Measurements from ENCODE around the gene RBPMS2.

The RBPMS2 gene

GRCh38 chr15:64755427-64755940, 19.9 kb downstream of the RBPMS2 start:
- Histone ChIP-seq H3K27ac (ENCODE audit: insufficient read depth, low read depth, low read length, poor library complexity, severe bottlenecking) (no peak overlapping the region), H3K4me3 (ENCODE audit: insufficient read depth, low read depth, low read length) (no peak overlapping the region), H3K9me3 (ENCODE audit: control insufficient read depth, low read length) (no peaks in the 10 kb centered on the region), H3K4me1 (ENCODE audit: control insufficient read depth, insufficient read depth, low read length) (no peaks in the 10 kb centered on the region), H3K36me3 (ENCODE audit: control insufficient read depth, insufficient read depth, low read length) (no peaks in the 10 kb centered on the region), H3K27me3 (ENCODE audit: control insufficient read depth, insufficient read depth, low read length, poor library complexity, severe bottlenecking) (no peaks in the 10 kb centered on the region)
- WGBS, 2 experiments, result 87 to 90% methylated on average over 10 of the region's 10 CpGs

- Histone ChIP-seq H3K9me3 (ENCODE audit: control insufficient read depth, low read length) (no peaks in the 10 kb centered on the region), H3K36me3 (ENCODE audit: control insufficient read depth, insufficient read depth, low read length) (no peaks in the 10 kb centered on the region), H3K4me1 (ENCODE audit: control insufficient read depth, insufficient read depth, low read length) (peaks cover 3% of the 10 kb centered on the region), H3K27me3 (ENCODE audit: control insufficient read depth, insufficient read depth, low read length, poor library complexity, severe bottlenecking) (no peaks in the 10 kb centered on the region), H3K4me3 (ENCODE audit: insufficient read depth, low read depth, low read length) (no peak overlapping the region), H3K27ac (ENCODE audit: insufficient read depth, low read depth, low read length, poor library complexity, severe bottlenecking) (no peak overlapping the region)
- 86 to 89% methylated on average over 14 of the region's 14 CpGs for WGBS, 2 experiments
These were observed 20.5 kb downstream of the RBPMS2 start for GRCh38 chr15:64754663-64755426.

GRCh38 chr15:64753480-64754185, 21.8 kb downstream of the RBPMS2 start:
- WGBS, 2 experiments, result 94 to 95% methylated on average over 16 of the region's 16 CpGs
- no peak overlapping the region for H3K27ac ChIP-seq (ENCODE audit: insufficient read depth, low read depth, low read length, poor library complexity, severe bottlenecking)

DNA sequence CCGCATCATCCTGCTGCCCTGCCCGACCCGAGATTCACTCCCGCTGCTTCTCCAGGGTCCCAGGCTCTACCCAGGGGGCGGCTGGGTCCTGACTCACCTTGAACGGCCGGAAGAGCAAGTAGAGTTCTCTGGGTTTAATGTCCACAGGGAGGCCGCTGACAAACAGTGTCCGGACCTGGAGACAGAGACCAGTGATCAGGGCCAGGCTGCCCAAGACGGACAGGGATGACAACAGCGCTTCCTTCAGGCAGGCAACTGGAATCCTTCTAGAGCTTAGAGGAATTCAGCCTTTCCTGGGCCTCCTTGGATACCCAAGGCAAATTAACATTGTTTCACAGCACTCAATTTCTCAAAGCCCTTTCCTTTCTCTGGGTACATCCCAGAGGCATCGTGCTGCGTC, 23.9 kb downstream of the RBPMS2 start:
- Histone ChIP-seq H3K9me3 (ENCODE audit: control insufficient read depth, low read length) (no peaks in the 10 kb centered on the region), H3K4me1 (ENCODE audit: control insufficient read depth, insufficient read depth, low read length) (peaks cover 9% of the 10 kb centered on the region), H3K27ac (ENCODE audit: insufficient read depth, low read depth, low read length, poor library complexity, severe bottlenecking) (no peak overlapping the region), H3K36me3 (ENCODE audit: control insufficient read depth, insufficient read depth, low read length) (no peaks in the 10 kb centered on the region), H3K4me3 (ENCODE audit: insufficient read depth, low read depth, low read length) (no peak overlapping the region), H3K27me3 (ENCODE audit: control insufficient read depth, insufficient read depth, low read length, poor library complexity, severe bottlenecking) (no peaks in the 10 kb centered on the region)
- 89 to 91% methylated on average over 13 of the region's 13 CpGs for WGBS, 2 experiments

More at GRCh38 chr15:64753480-64754185, 21.8 kb downstream of the RBPMS2 start:
- Histone ChIP-seq H3K27me3 (ENCODE audit: control insufficient read depth, insufficient read depth, low read length, poor library complexity, severe bottlenecking) (no peaks in the 10 kb centered on the region), H3K36me3 (ENCODE audit: control insufficient read depth, insufficient read depth, low read length) (no peaks in the 10 kb centered on the region), H3K4me3 (ENCODE audit: insufficient read depth, low read depth, low read length) (no peak overlapping the region), H3K9me3 (ENCODE audit: control insufficient read depth, low read length) (no peaks in the 10 kb centered on the region), H3K4me1 (ENCODE audit: control insufficient read depth, insufficient read depth, low read length) (peaks cover 9% of the 10 kb centered on the region)

DNA sequence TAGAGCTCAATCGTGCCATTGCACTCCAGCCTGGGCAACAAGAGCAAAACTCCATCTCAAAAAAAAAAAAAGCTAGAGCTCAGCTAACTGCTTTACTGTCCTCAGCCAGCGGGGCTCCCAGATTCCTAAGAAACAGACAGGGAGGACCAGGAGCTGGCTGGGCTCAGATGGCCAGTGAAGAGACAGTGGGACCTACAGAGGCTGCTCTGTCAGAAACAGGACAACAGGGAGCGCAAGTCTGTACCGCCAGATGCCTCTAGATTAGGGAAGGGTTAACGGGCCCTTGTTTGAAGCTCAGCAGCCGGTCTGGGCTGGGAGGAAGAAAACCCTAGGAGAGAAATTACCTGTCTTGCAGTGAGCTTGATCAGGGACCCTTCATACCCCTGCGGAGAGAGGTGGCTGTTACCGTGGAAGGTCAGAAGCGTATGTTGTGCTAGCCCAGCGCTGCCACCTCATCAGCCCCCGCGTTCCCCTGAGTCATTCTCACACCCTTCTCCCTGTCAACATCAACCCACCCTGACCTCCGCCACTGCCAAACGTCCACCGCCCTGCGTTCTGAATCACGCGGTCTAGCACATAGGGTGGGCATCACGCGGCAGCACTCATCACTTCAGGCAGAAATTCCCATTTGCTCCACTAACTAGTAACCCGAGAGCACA, 25.3 kb downstream of the RBPMS2 start:
- Histone ChIP-seq H3K9me3 (ENCODE audit: control insufficient read depth, low read length) (no peaks in the 10 kb centered on the region), H3K4me1 (ENCODE audit: control insufficient read depth, insufficient read depth, low read length) (peaks cover 9% of the 10 kb centered on the region), H3K27me3 (ENCODE audit: control insufficient read depth, insufficient read depth, low read length, poor library complexity, severe bottlenecking) (no peaks in the 10 kb centered on the region), H3K36me3 (ENCODE audit: control insufficient read depth, insufficient read depth, low read length) (no peaks in the 10 kb centered on the region), H3K27ac (ENCODE audit: insufficient read depth, low read depth, low read length, poor library complexity, severe bottlenecking) (no peak overlapping the region), H3K4me3 (ENCODE audit: insufficient read depth, low read depth, low read length) (no peak overlapping the region)
- 62% methylated on average over 21 of the region's 21 CpGs for WGBS, 2 experiments

- no peaks in the 10 kb centered on the region for H3K36me3 ChIP-seq (ENCODE audit: control insufficient read depth, insufficient read depth, low read length)
- WGBS, 2 experiments, result 91 to 95% methylated on average over 11 of the region's 11 CpGs
These were observed 26.2 kb downstream of the RBPMS2 start for GRCh38 chr15:64749167-64749566.

DNA sequence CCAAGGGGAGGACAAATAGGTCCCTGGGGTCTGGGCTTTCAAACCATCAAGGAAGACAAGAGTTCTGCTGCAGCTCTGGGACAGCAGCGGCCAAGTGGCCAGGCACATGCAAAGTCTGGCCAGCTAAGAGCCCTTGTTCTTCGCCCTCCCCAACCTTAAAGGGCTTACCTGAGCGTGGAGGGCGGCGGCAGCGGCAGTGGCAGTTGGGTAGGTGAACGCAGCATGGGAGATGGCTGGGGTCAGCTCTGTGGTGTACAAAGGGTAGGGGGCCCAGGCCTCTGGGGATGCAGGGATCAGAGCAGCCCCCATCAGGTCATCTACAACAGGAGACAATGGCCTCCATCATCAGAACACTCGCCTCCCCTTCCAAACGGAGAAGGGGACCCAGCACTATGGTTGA, 27.1 kb downstream of the RBPMS2 start:
- 95 to 97% methylated on average over 9 of the region's 9 CpGs for WGBS, 2 experiments
- H3K27me3 ChIP-seq (ENCODE audit: control insufficient read depth, insufficient read depth, low read length, poor library complexity, severe bottlenecking), result no peaks in the 10 kb centered on the region
- no peaks in the 10 kb centered on the region for H3K9me3 ChIP-seq (ENCODE audit: control insufficient read depth, low read length)
- H3K4me3 ChIP-seq (ENCODE audit: insufficient read depth, low read depth, low read length), result no peak overlapping the region
- H3K36me3 ChIP-seq (ENCODE audit: control insufficient read depth, insufficient read depth, low read length), result no peaks in the 10 kb centered on the region
- no peak overlapping the region for H3K27ac ChIP-seq (ENCODE audit: insufficient read depth, low read depth, low read length, poor library complexity, severe bottlenecking)
- peaks cover 9% of the 10 kb centered on the region for H3K4me1 ChIP-seq (ENCODE audit: control insufficient read depth, insufficient read depth, low read length)

More at GRCh38 chr15:64749167-64749566, 26.2 kb downstream of the RBPMS2 start:
- Histone ChIP-seq H3K27ac (ENCODE audit: insufficient read depth, low read depth, low read length, poor library complexity, severe bottlenecking) (no peak overlapping the region), H3K9me3 (ENCODE audit: control insufficient read depth, low read length) (no peaks in the 10 kb centered on the region), H3K4me3 (ENCODE audit: insufficient read depth, low read depth, low read length) (no peak overlapping the region), H3K4me1 (ENCODE audit: control insufficient read depth, insufficient read depth, low read length) (peaks cover 9% of the 10 kb centered on the region), H3K27me3 (ENCODE audit: control insufficient read depth, insufficient read depth, low read length, poor library complexity, severe bottlenecking) (no peaks in the 10 kb centered on the region)

DNA sequence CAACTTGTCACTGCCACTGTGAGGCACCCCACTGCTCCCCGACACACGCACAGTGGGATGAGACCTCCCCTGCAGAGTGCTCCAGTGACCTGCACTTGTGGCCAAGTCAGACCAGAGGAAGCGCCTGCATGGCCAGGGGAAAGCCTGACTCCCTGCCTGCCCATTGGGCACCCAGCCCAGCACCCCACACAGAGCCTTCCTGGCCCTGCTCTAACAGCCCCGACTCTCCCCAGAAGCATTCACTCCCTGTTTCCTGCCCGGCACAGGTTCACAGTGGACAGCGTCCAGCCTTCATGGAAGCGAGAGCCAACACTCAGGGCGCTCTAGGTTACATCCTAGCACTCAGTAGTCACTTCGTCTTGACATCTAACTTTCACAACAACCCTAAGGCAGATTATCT, 27.8 kb downstream of the RBPMS2 start:
- WGBS, 2 experiments, result 93% methylated on average over 9 of the region's 9 CpGs
- H3K9me3 ChIP-seq (ENCODE audit: control insufficient read depth, low read length), result no peaks in the 10 kb centered on the region
- H3K27me3 ChIP-seq (ENCODE audit: control insufficient read depth, insufficient read depth, low read length, poor library complexity, severe bottlenecking), result no peaks in the 10 kb centered on the region
- peaks cover 9% of the 10 kb centered on the region for H3K4me1 ChIP-seq (ENCODE audit: control insufficient read depth, insufficient read depth, low read length)
- no peak overlapping the region for H3K4me3 ChIP-seq (ENCODE audit: insufficient read depth, low read depth, low read length)
- H3K36me3 ChIP-seq (ENCODE audit: control insufficient read depth, insufficient read depth, low read length), result no peaks in the 10 kb centered on the region
- H3K27ac ChIP-seq (ENCODE audit: insufficient read depth, low read depth, low read length, poor library complexity, severe bottlenecking), result no peak overlapping the region

DNA sequence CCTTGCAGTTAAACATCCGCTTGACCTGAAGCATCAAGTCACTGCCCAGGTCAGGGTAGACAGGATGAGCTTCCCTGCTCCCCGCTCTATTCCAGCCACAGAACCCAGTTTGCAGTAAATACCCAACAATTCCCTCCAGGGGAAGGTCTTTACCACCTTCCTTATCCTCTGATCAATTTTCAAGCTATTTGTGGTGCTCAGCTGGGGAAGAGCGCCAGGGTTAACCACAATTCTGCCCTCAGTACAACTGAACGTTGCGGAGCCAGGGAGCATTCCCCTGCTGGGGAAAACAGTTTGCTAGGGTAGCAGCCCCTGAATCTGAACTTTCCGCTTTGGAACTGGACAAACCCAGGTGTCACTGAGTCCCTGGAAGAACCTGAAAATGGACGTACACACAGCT, 28.5 kb downstream of the RBPMS2 start:
- no peaks in the 10 kb centered on the region for H3K36me3 ChIP-seq (ENCODE audit: control insufficient read depth, insufficient read depth, low read length)
- no peaks in the 10 kb centered on the region for H3K27me3 ChIP-seq (ENCODE audit: control insufficient read depth, insufficient read depth, low read length, poor library complexity, severe bottlenecking)
- WGBS, 2 experiments, result 94 to 96% methylated on average over 7 of the region's 7 CpGs
- H3K4me1 ChIP-seq (ENCODE audit: control insufficient read depth, insufficient read depth, low read length), result peaks cover 9% of the 10 kb centered on the region
- no peak overlapping the region for H3K27ac ChIP-seq (ENCODE audit: insufficient read depth, low read depth, low read length, poor library complexity, severe bottlenecking)
- H3K9me3 ChIP-seq (ENCODE audit: control insufficient read depth, low read length), result no peaks in the 10 kb centered on the region
- no peak overlapping the region for H3K4me3 ChIP-seq (ENCODE audit: insufficient read depth, low read depth, low read length)

- H3K9me3 ChIP-seq (ENCODE audit: control insufficient read depth, low read length), result no peaks in the 10 kb centered on the region
- H3K4me3 ChIP-seq (ENCODE audit: insufficient read depth, low read depth, low read length), result no peak overlapping the region
- H3K36me3 ChIP-seq (ENCODE audit: control insufficient read depth, insufficient read depth, low read length), result no peaks in the 10 kb centered on the region
- peaks cover 9% of the 10 kb centered on the region for H3K4me1 ChIP-seq (ENCODE audit: control insufficient read depth, insufficient read depth, low read length)
- WGBS, 2 experiments, result 92 to 95% methylated on average over 5 of the region's 5 CpGs
- no peak overlapping the region for H3K27ac ChIP-seq (ENCODE audit: insufficient read depth, low read depth, low read length, poor library complexity, severe bottlenecking)
- H3K27me3 ChIP-seq (ENCODE audit: control insufficient read depth, insufficient read depth, low read length, poor library complexity, severe bottlenecking), result no peaks in the 10 kb centered on the region
These were observed 29.0 kb downstream of the RBPMS2 start for GRCh38 chr15:64746356-64746755.

Measured in ectodermal cell (in vitro differentiated cells).